Colonic mucosa (tissue), 4 donors: ENCODE measurements around the gene C12orf43. TPM values are rescaled to one million over a fixed set of nuclear protein-coding genes. Genes with fewer than 3 reads are reported as not detected.

Experiments
- DNase-seq: peaks from one replicate; pipeline ENCODE4 v3.0.0-alpha.2; 2020
- H3K27ac ChIP-seq: fragments of 200-600 bp; one replicate; pipeline ENCODE4 v1.8.0; 2021
- H3K27me3 ChIP-seq: fragments of 200-600 bp; one replicate; pipeline ENCODE4 v1.8.0; 2021
- H3K36me3 ChIP-seq: fragments of 200-600 bp; one replicate; pipeline ENCODE4 v1.8.0; 2021
- H3K4me1 ChIP-seq: fragments of 200-600 bp; one replicate; pipeline ENCODE4 v1.8.0; 2021; ENCODE audit warnings: mild to moderate bottlenecking
- H3K4me3 ChIP-seq: fragments of 200-600 bp; one replicate; pipeline ENCODE4 v1.8.0; 2021
- H3K9ac ChIP-seq, 2 donors: one replicate each; pipeline ENCODE4 v1.7.0; 2013; ENCODE audit warnings: control low read depth in 2 of 2, low read depth in 2 of 2, low read length in 2 of 2
- H3K9me3 ChIP-seq: fragments of 200-600 bp; one replicate; pipeline ENCODE4 v1.8.0; 2021
- intact Hi-C: fragments of 100-400 bp; cut with DNase I; formaldehyde crosslinking; loops from one replicate; pipeline ENCODE4 v1.14.1; 2022
- total RNA-seq, 2 donors: library from RNA; stranded (reverse); fragmentation: NEBNext Ultra II Directional in 1 of 2; extraction: Animal tissue kit (Norgen Biotek cat#: 25700) in 1 of 2; gene quantifications; one replicate each; pipeline ENCODE4 v1.2.1, GENCODE V29; 2021
- TF ChIP-seq, protein P1 (sequence below): fragments of 200-600 bp; IDR thresholded peaks from one replicate; pipeline ENCODE4 v1.8.0; 2022; ENCODE audit warnings: antibody characterized with exemption, mild to moderate bottlenecking
- donor health status: healthy.
- donor health status: DM: no; HTN: no; CAD: no.
- donor health status: DM: no; HTN: no; CAD: no.

C12orf43 gene
- total RNA-seq, 2 donors from 2014 or later: 10.6 to 18.3 TPM

DNA sequence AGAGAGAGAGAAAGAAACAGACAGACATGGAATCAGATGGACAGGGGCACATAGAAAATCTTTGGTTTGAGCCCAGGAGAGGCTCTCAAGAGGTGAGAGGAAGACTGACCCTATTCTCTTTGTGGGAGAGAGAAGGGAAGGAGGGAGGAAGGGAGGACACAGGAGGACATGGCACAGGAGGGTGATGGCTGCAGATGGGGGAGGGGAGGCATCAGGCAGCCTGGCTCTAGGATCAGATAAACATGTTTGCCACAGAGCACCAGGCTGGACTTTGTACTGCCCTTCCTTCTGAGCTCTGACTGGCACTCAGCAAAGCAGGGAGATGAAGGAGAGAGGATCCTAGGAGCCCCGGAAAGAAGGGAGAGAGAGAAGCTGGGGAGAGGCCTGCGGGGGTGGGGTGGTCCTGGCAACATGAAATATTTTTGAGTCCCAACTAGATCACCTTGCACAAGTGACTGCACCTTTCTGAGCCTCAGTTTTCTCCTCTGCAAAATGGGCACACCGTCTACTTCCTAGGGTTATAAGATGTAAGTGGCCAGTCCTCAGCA is 31.9 kb downstream of the C12orf43 start:
- DNase-seq: peak; percentile 84
- Histone ChIP-seq H3K9me3 (no peaks in the 10 kb centered on the region), H3K27me3 (no peaks in the 10 kb centered on the region), H3K27ac (peak overlapping the region; percentile 78), H3K36me3 (no peaks in the 10 kb centered on the region), H3K9ac (peak overlapping the region; percentile 43 to 62), H3K4me1 (no peaks in the 10 kb centered on the region), H3K4me3 (no peak overlapping the region)
- intact Hi-C loops: no loop called here
- TF ChIP-seq, protein P1, sequence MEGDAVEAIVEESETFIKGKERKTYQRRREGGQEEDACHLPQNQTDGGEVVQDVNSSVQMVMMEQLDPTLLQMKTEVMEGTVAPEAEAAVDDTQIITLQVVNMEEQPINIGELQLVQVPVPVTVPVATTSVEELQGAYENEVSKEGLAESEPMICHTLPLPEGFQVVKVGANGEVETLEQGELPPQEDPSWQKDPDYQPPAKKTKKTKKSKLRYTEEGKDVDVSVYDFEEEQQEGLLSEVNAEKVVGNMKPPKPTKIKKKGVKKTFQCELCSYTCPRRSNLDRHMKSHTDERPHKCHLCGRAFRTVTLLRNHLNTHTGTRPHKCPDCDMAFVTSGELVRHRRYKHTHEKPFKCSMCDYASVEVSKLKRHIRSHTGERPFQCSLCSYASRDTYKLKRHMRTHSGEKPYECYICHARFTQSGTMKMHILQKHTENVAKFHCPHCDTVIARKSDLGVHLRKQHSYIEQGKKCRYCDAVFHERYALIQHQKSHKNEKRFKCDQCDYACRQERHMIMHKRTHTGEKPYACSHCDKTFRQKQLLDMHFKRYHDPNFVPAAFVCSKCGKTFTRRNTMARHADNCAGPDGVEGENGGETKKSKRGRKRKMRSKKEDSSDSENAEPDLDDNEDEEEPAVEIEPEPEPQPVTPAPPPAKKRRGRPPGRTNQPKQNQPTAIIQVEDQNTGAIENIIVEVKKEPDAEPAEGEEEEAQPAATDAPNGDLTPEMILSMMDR: no peak

DNA sequence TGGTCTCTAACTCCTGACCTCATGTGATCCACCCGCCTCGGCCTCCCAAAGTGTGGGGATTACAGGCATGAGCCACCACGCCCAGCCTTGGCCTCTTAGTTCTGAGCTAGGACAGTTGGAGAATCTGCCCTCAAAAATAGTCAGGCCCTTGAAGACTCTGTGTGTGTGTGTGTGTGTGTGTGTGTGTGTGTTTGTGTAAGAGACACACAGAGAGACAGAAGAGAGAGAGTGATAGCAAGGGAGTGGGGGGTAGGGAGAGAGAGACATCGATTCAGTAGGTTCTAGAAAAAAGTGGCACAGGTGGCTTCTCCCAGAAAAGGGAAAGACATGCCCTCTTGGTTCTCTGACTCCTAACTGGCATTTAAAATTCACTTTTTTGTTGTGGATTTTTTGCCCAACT is 32.5 kb downstream of the C12orf43 start:
- Histone ChIP-seq H3K36me3 (no peaks in the 10 kb centered on the region), H3K9me3 (no peaks in the 10 kb centered on the region), H3K4me3 (no peak overlapping the region), H3K9ac (peak overlapping the region in 1 of 2 donors; percentile 62), H3K4me1 (no peaks in the 10 kb centered on the region), H3K27ac (peak overlapping the region; percentile 78), H3K27me3 (no peaks in the 10 kb centered on the region)
- DNase-seq: no peak
- TF ChIP-seq, protein P1: no peak
- intact Hi-C loops: no loop called here

DNA sequence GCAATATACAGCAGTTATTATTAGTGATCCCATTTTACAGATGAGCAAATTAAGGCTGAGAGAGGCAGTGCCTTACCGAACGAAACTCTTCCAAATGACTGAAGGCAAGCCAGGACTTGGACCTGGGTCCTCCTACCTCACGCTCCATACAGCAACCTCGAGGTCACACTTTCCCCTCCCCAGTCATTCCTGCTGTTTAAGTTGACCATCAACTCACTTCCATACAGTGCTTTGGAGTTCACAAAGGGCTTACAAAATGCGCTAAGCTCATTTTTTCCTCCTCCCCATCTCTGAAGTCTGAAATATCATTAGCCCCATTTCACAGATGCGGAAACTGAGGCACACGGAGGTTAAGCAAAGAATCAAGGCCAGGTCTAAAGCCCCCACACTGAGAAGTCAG is 33.6 kb downstream of the C12orf43 start:
- Histone ChIP-seq H3K36me3 (no peaks in the 10 kb centered on the region), H3K9me3 (no peaks in the 10 kb centered on the region), H3K4me1 (no peaks in the 10 kb centered on the region), H3K27me3 (no peaks in the 10 kb centered on the region), H3K9ac (peak overlapping the region in 1 of 2 donors; percentile 46), H3K4me3 (no peak overlapping the region), H3K27ac (no peak overlapping the region)
- TF ChIP-seq, protein P1: no peak
- DNase-seq: no peak
- intact Hi-C loops: no loop called here

DNA sequence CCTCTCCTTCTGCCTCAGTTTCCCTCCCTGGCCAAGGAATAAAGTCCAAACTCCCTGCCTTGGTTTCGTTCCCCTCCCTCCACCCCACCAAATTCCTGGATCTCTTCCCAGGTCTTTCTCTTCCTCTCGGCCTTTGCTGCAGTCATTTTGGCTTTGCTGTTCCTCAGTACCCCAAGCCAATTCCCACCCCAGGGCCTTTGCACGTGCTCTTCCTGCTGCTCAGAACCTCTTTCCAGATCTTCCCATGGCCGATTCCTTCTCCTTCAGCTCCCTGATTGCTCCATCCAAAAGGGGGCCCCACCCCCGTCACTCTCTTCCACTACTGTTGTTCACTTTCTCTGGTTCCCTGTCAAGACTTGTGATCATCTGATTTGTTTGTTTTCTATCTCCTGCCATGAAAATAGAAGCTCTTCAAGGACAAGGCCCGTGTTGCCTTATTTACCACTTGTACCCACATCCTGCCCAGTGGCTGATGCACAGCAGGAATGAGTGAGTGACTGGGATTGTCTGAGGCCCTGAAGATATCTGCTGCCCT is 34.8 kb downstream of the C12orf43 start:
- intact Hi-C loops: no loop called here
- DNase-seq: peak; percentile 74
- Histone ChIP-seq H3K27me3 (no peaks in the 10 kb centered on the region), H3K9ac (peak overlapping the region; percentile 17 to 90), H3K36me3 (no peaks in the 10 kb centered on the region), H3K9me3 (no peaks in the 10 kb centered on the region), H3K4me1 (no peaks in the 10 kb centered on the region), H3K4me3 (no peak overlapping the region), H3K27ac (peak overlapping the region; percentile 82)
- TF ChIP-seq, protein P1: no peak

DNA sequence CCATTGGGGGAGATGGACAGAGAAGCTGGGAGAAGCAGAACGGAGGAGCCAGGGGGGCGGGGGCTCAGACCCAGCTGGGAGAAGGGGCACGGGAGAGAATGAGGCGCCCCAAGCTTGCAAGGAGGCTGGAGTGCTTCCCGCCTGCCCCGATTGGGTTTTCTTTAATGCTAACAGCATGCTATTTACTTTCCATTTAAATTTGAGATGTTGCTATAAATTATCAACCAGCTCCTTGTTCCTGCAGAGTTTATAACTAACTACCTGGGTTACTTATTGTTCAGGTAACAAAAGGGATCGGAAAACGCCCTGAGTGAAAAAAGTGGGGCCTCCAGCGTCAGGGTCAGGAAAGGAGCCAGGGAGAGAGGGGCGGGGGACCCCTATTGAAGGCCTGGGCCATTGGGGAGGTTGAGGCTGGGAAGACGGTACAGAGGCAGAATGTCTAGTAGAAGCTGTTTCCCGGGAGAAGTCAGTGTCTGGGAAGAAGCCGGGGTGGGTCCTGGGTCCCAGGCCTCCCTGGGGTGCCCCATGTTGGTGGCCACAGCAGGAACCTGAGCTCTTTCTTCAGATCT is 35.4 kb downstream of the C12orf43 start:
- TF ChIP-seq, protein P1: no peak
- H3K27ac ChIP-seq: peak overlapping the region; percentile 82

More for the DNA sequence above, 35.4 kb downstream of the C12orf43 start:
- Histone ChIP-seq H3K9ac (peak overlapping the region; percentile 44 to 90), H3K9me3 (no peaks in the 10 kb centered on the region), H3K4me1 (no peaks in the 10 kb centered on the region), H3K36me3 (no peaks in the 10 kb centered on the region), H3K4me3 (peak overlapping the region; percentile 55), H3K27me3 (no peaks in the 10 kb centered on the region)
- peak; percentile 71 for DNase-seq
- intact Hi-C loops: no loop called here
